A549 (cell line): ENCODE data around the gene SRGN.

Source experiments
- BHLHE40 ChIP-seq: IDR thresholded peaks from 2 replicates; pipeline ENCODE4 v1.6.1; 2012; ENCODE audit warnings: low read depth, low read length, inconsistent platforms
- CTCF ChIP-seq: fragments of >200 bp; sonication (Bioruptor Twin); formaldehyde crosslinking; IDR thresholded peaks from 3 replicates; pipeline ENCODE4 v1.5.1; 2016
- ELK1 ChIP-seq: fragments of 150-350 bp; IDR thresholded peaks from 2 replicates; pipeline ENCODE4 v1.6.1; 2014; ENCODE audit warnings: low read depth, mild to moderate bottlenecking, low read length
- EP300 ChIP-seq, 2 experiments: fragments of >200 bp; sonication (Bioruptor Twin); formaldehyde crosslinking; IDR thresholded peaks; 2 replicates in 1 of 2; 3 replicates in 1 of 2; pipeline ENCODE4 v1.6.1; 2016 to 2017
- HOXA7 ChIP-seq: fragments of 250-450 bp; sonication (Bioruptor Pico); IDR thresholded peaks from 2 replicates; pipeline ENCODE4 v1.5.0; 2020; ENCODE audit warnings: mild to moderate bottlenecking, moderate library complexity
- JUN ChIP-seq, 2 experiments: fragments of >200 bp; sonication (Bioruptor Twin); formaldehyde crosslinking; IDR thresholded peaks; 2 replicates in 1 of 2; 3 replicates in 1 of 2; pipeline ENCODE4 v1.6.1; 2016 to 2017
- POLR2A ChIP-seq: IDR thresholded peaks from 2 replicates; pipeline ENCODE4 v1.6.1; 2012; ENCODE audit warnings: mild to moderate bottlenecking, low read length
- RAD21 ChIP-seq, 2 experiments: fragments of >200 bp in 1 of 2; sonication (Bioruptor Twin) in 1 of 2; formaldehyde crosslinking in 1 of 2; IDR thresholded peaks in 1 of 2; conservative IDR thresholded peaks in 1 of 2; 2 replicates in 1 of 2; 3 replicates in 1 of 2; pipeline ENCODE4 v1.6.1; 2012 to 2018; ENCODE audit warnings: inconsistent platforms in 1 of 2
- RFX5 ChIP-seq: fragments of 450-650 bp; IDR thresholded peaks from 2 replicates; pipeline ENCODE4 v1.7.1; 2014; ENCODE audit warnings: antibody characterized with exemption, mild to moderate bottlenecking, moderate library complexity
- TF ChIP-seq, protein P1 (sequence below): fragments of 200-600 bp; sonication (generic); IDR thresholded peaks from 2 replicates; pipeline ENCODE4 v1.6.1; 2016; ENCODE audit warnings: antibody characterized with exemption, mild to moderate bottlenecking, moderate library complexity
- TF ChIP-seq, protein P2 (sequence below): IDR thresholded peaks from 2 replicates; pipeline ENCODE4 v1.6.1; 2012

DNA sequence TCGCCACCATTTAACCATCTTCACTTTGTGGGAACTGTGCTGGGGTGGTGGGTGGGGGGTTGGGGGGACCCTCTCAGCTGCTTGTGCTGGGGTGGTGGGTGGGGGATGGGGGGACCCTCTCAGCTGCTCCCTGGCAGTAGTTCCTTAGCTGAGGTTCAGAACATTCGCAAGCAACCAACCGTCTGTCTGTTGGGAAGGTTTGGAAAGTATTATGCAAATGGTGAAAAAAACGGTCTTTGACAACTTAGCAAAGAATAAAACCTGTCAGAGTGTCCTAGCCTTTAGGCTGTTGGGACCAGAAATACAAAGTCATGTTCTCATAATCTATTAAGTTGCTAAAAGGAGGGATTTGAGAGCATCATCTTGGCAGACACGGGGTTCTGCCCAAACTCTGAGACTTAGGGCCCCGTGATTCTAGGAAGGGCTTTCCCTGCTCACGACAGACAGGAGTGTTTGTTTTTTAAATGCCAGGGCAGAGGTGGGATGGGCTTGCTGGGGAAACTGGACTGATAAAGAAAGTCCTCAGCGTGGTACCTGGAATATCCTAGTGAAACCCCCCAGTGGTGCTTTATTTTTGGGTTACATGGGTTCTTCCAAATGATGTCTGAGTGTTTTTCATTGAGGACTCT, 14.1 kb upstream of the SRGN start:
- TF ChIP-seq HOXA7 = no peak
- TF ChIP-seq CTCF = no peak
- TF ChIP-seq POLR2A = no peak
- TF ChIP-seq, protein P1, sequence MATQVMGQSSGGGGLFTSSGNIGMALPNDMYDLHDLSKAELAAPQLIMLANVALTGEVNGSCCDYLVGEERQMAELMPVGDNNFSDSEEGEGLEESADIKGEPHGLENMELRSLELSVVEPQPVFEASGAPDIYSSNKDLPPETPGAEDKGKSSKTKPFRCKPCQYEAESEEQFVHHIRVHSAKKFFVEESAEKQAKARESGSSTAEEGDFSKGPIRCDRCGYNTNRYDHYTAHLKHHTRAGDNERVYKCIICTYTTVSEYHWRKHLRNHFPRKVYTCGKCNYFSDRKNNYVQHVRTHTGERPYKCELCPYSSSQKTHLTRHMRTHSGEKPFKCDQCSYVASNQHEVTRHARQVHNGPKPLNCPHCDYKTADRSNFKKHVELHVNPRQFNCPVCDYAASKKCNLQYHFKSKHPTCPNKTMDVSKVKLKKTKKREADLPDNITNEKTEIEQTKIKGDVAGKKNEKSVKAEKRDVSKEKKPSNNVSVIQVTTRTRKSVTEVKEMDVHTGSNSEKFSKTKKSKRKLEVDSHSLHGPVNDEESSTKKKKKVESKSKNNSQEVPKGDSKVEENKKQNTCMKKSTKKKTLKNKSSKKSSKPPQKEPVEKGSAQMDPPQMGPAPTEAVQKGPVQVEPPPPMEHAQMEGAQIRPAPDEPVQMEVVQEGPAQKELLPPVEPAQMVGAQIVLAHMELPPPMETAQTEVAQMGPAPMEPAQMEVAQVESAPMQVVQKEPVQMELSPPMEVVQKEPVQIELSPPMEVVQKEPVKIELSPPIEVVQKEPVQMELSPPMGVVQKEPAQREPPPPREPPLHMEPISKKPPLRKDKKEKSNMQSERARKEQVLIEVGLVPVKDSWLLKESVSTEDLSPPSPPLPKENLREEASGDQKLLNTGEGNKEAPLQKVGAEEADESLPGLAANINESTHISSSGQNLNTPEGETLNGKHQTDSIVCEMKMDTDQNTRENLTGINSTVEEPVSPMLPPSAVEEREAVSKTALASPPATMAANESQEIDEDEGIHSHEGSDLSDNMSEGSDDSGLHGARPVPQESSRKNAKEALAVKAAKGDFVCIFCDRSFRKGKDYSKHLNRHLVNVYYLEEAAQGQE = no peak
- no peak for TF ChIP-seq RAD21 (conservative IDR thresholded peaks at IDR 0.05 in 1 of 2, IDR thresholded peaks at IDR 0.05 in 1 of 2)
- no peak for TF ChIP-seq EP300 (IDR thresholded peaks at IDR 0.05)
- TF ChIP-seq, protein P2, sequence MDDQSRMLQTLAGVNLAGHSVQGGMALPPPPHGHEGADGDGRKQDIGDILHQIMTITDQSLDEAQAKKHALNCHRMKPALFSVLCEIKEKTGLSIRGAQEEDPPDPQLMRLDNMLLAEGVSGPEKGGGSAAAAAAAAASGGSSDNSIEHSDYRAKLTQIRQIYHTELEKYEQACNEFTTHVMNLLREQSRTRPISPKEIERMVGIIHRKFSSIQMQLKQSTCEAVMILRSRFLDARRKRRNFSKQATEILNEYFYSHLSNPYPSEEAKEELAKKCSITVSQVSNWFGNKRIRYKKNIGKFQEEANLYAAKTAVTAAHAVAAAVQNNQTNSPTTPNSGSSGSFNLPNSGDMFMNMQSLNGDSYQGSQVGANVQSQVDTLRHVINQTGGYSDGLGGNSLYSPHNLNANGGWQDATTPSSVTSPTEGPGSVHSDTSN = no peak
- no peak for TF ChIP-seq RFX5
- no peak for TF ChIP-seq BHLHE40
- no peak for TF ChIP-seq JUN (IDR thresholded peaks at IDR 0.05)
- TF ChIP-seq ELK1 = no peak
